Coronary artery (tissue), 2 donors: ENCODE results near the gene NDUFA13.

Experiments used
- DNase-seq: peaks from one replicate; pipeline ENCODE4 v3.0.0-alpha.2; 2017; ENCODE audit warnings: low spot score
- H3K27ac ChIP-seq, 2 donors: fragments of 200-600 bp; sonication (generic); one replicate each; pipeline ENCODE4 v1.5.1; 2016 to 2019
- H3K4me3 ChIP-seq: fragments of 200-600 bp; sonication (generic); 2 replicates; pipeline ENCODE4 v1.5.1; 2016; ENCODE audit warnings: mild to moderate bottlenecking, moderate library complexity
- CTCF ChIP-seq: fragments of 200-600 bp; sonication (generic); IDR thresholded peaks from one replicate; pipeline ENCODE4 v1.5.1; 2019; ENCODE audit warnings: antibody characterized with exemption

The NDUFA13 gene

DNA sequence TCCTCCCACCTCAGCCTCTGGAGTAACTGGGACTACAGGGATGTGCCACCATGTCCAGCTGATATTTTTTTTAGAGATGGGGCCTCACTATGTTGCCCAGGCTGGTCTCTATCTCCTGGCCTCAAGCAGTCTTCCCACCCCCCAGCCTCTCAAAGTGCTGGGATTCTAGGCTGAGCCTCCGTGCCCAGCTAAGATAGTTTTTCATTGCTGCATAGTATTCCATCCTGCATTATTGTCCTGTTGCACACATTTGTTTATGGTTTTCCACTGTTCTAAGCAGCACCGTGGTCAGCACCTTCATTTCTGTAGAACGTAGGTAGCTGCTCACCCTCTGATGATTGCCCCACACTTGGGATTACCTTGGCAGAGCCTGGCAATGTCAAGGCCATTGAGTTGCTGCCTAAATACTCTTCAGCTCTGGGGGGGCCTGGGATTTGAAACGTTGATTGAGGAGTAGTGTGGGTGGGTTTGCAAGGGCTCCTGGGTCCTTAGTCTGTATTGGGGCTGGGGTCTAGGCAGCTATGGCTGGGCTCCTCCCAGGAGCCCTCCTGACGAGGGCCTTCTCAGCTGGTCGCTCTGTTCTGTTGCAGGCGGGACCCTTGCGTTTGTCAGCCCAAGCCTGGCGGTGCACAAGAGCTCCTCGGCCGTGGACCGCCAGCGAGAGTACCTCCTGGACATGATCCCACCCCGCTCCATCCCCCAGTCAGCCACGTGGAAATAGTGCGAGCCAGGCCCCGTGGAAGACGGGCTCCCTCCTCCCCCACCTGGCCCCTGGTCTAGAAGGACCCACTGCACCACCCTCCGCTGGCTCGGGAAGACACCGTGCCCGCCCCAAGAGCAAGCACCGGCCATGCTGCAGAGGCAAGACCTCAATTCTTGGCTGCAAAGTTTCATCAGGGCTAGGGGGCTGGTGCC is 11.0 kb upstream of the NDUFA13 start:
- peak; percentile 64 for DNase-seq
- TF ChIP-seq CTCF = no peak
- Histone ChIP-seq H3K27ac (no peak overlapping the region), H3K4me3 (no peak overlapping the region)

DNA sequence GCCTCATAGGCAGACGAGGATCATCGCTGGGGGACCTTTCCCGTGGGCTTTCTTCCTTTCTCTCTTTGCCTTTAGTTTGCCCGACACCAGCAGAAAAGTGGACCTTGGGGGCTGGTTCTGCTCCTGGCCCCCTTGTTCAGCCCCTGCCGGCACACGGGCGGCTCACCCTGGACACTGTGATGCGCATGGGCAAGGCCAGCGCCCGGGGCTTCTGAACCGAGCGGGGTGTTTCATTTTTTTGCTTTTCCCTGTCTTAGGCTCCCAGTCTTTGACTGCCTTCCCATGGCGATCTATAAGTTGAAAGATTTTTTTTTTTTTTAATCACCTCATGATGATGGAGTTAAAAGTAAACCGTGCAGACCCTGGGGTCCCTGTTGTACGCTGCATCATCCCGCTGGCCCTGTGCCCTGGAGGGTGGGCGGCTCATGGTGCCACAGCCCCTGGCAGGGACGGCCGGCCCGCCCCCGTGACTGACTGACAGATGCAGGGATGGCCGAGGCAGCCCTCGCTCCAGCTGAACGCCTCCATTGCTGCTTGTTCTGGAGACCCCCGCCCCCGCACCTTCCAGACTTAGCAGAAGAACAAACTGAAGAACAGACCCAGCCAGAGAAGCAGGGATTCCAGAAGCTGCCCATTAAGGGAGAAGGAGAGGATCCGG is 10.2 kb upstream of the NDUFA13 start:
- H3K27ac ChIP-seq = no peak overlapping the region
- DNase-seq = no peak
- TF ChIP-seq CTCF = no peak
- H3K4me3 ChIP-seq = no peak overlapping the region

DNA sequence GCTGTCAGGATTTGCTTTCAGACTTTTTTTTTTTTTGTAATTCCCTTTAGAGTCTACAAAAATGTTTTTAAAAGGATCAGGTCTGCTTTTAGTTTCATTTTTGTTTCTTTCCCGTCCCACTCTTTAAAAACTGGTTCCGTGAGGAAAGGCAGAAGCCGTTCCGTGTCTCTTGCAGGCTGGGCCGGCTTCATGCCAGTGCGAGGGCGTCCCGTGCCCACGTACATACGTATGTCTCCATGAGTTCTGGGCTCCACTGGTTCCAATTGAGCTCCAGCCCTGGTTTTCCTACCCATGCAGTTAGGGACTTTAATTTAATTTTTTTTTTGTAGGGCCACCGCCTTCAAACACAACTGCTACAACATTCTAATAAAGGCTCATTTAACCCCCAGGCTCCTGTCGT is 9.4 kb upstream of the NDUFA13 start:
- TF ChIP-seq CTCF = no peak
- DNase-seq = no peak
- Histone ChIP-seq H3K27ac (no peak overlapping the region), H3K4me3 (no peak overlapping the region)

DNA sequence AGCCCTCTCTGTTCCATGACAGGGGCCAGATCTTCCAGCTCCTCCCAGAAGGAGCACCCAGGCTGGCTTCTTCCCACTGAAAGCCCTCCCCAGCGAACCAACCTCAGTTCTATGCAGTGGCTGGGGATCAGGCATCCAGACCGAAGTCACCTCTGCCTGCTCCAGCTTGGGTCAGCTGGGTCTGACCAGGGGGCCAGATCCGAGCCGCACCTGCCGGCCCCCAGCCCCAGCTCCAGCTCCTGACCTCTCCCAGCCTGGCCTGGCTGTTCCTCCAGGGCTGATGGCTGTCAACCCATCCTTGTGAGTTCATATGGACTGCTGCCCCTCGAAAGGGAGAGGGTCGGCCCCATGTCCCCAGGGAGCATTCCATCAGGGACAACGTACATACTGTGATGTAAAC is 8.7 kb upstream of the NDUFA13 start:
- DNase-seq = no peak
- TF ChIP-seq CTCF = no peak
- Histone ChIP-seq H3K4me3 (no peak overlapping the region), H3K27ac (no peak overlapping the region)

DNA sequence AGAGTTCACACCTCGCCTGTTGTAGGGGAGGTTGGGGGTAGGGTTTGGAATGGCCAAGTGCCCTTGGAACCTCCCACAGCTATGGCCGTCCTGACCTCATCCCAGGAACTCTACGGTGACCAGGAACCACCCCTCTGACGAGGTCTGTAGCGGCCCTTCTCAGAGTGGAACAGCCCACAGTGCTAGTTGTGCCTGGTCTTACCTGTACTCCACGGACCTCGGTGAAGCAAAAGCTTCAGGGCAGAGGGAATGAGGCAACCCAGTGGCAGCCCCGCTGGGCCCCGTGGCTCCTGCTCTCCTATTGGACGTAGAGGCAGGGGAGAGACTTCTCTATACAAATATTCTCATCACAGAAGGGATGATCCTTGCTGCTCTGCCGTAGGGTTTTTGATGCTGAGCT is 7.8 kb upstream of the NDUFA13 start:
- TF ChIP-seq CTCF = no peak
- DNase-seq = no peak
- Histone ChIP-seq H3K4me3 (no peak overlapping the region), H3K27ac (no peak overlapping the region)

GRCh38 chr19:19510432-19510831 is 5.6 kb upstream of the NDUFA13 start:
- Histone ChIP-seq H3K4me3 (no peak overlapping the region), H3K27ac (no peak overlapping the region)
- TF ChIP-seq CTCF = no peak
- DNase-seq = no peak

- peak overlapping the region; percentile 46 for H3K4me3 ChIP-seq
- TF ChIP-seq CTCF = no peak
- H3K27ac ChIP-seq = no peak overlapping the region
- DNase-seq = no peak
These were observed 2.3 kb upstream of the NDUFA13 start for GRCh38 chr19:19513682-19514081.
